Liver (tissue), 9 donors: Measurements from ENCODE around the gene ASIC2. TPM values are rescaled to one million over a fixed set of nuclear protein-coding genes. Genes with fewer than 3 reads are reported as not detected.

Experiments used
- DNase-seq: peaks from one replicate; pipeline ENCODE4 v3.0.0-alpha.2; 2017; ENCODE audit warnings: low spot score
- H3K27ac ChIP-seq, 2 donors: one replicate each; pipeline ENCODE4 v1.7.0; 2013; ENCODE audit warnings: inconsistent platforms in 2 of 2, low read length in 2 of 2, control low read depth in 1 of 2, low read depth in 1 of 2, mild to moderate bottlenecking in 1 of 2
- H3K27me3 ChIP-seq, 4 donors: one replicate each; pipeline versions ENCODE4 v1.6.1 to v1.7.0; 2013; ENCODE audit warnings: low read length in 3 of 4, inconsistent platforms in 1 of 4, mild to moderate bottlenecking in 1 of 4, moderate library complexity in 1 of 4; ENCODE audit not compliant: control insufficient read depth in 4 of 4, insufficient read depth in 4 of 4
- H3K36me3 ChIP-seq, 4 donors: one replicate each; pipeline versions ENCODE4 v1.6.1 to v1.7.0; 2013; ENCODE audit warnings: low read length in 3 of 4, mild to moderate bottlenecking in 3 of 4, low read depth in 1 of 4, moderate library complexity in 1 of 4; ENCODE audit not compliant: control insufficient read depth in 4 of 4, insufficient read depth in 3 of 4
- H3K4me1 ChIP-seq, 4 donors: one replicate each; pipeline versions ENCODE4 v1.6.1 to v1.7.0; 2013; ENCODE audit warnings: low read length in 3 of 4, mild to moderate bottlenecking in 3 of 4, moderate library complexity in 1 of 4; ENCODE audit not compliant: control insufficient read depth in 4 of 4, insufficient read depth in 4 of 4
- H3K4me3 ChIP-seq, 3 donors: one replicate each; pipeline versions ENCODE4 v1.6.1 to v1.7.0; 2013; ENCODE audit warnings: low read length in 3 of 3, control low read depth in 1 of 3, low read depth in 1 of 3, mild to moderate bottlenecking in 1 of 3
- H3K9ac ChIP-seq, 2 donors: one replicate each; pipeline ENCODE4 v1.7.0; 2013; ENCODE audit warnings: low read length in 2 of 2, mild to moderate bottlenecking in 2 of 2, moderate library complexity in 2 of 2, control low read depth in 1 of 2, low read depth in 1 of 2
- H3K9me3 ChIP-seq, 4 donors: one replicate each; pipeline versions ENCODE4 v1.6.1 to v1.7.0; 2013; ENCODE audit warnings: low read length in 3 of 4; ENCODE audit not compliant: control insufficient read depth in 4 of 4
- ATF3 ChIP-seq: IDR thresholded peaks from 2 replicates; pipeline ENCODE4 v1.6.1; 2016; ENCODE audit warnings: antibody characterized with exemption
- CTCF ChIP-seq: fragments of 150-350 bp; IDR thresholded peaks from 2 replicates; pipeline ENCODE4 v1.5.1; 2017; ENCODE audit warnings: improper control_type of control experiment, low read depth, low read length; ENCODE audit not compliant: missing input control
- EGR1 ChIP-seq, 2 donors: IDR thresholded peaks; 2 replicates each; pipeline ENCODE4 v1.6.1; 2016 to 2018; ENCODE audit warnings: antibody characterized with exemption in 2 of 2, low read depth in 2 of 2
- FOXA1 ChIP-seq: IDR thresholded peaks from 2 replicates; pipeline ENCODE4 v1.6.1; 2016; ENCODE audit warnings: antibody characterized with exemption
- FOXA2 ChIP-seq: IDR thresholded peaks from 2 replicates; pipeline ENCODE4 v1.6.1; 2016; ENCODE audit warnings: antibody characterized with exemption
- GABPA ChIP-seq, 2 donors: IDR thresholded peaks in 1 of 2; conservative IDR thresholded peaks in 1 of 2; 2 replicates each; pipeline ENCODE4 v1.6.1; 2016; ENCODE audit warnings: antibody characterized with exemption in 2 of 2, mild to moderate bottlenecking in 1 of 2, moderate library complexity in 1 of 2
- HNF4A ChIP-seq, 2 donors: conservative IDR thresholded peaks; 2 replicates each; pipeline ENCODE4 v1.6.1; 2016; ENCODE audit warnings: antibody characterized with exemption in 2 of 2, mild to moderate bottlenecking in 2 of 2
- HNF4G ChIP-seq: IDR thresholded peaks from 2 replicates; pipeline ENCODE4 v1.6.1; 2016; ENCODE audit warnings: antibody characterized with exemption
- JUND ChIP-seq, 2 donors: IDR thresholded peaks; 2 replicates each; pipeline ENCODE4 v1.6.1; 2016; ENCODE audit warnings: antibody characterized with exemption in 2 of 2
- NR2F2 ChIP-seq: IDR thresholded peaks from 2 replicates; pipeline ENCODE4 v1.6.1; 2016; ENCODE audit warnings: antibody characterized with exemption
- RAD21 ChIP-seq, 2 donors: IDR thresholded peaks; 2 replicates each; pipeline ENCODE4 v1.6.1; 2016; ENCODE audit warnings: antibody characterized with exemption in 2 of 2, mild to moderate bottlenecking in 2 of 2
- RXRA ChIP-seq, 2 donors: IDR thresholded peaks; 2 replicates each; pipeline ENCODE4 v1.6.1; 2017 to 2018; ENCODE audit warnings: antibody characterized with exemption in 2 of 2, mild to moderate bottlenecking in 1 of 2
- SP1 ChIP-seq: IDR thresholded peaks from 2 replicates; pipeline ENCODE4 v1.6.1; 2018; ENCODE audit warnings: antibody characterized with exemption, mild to moderate bottlenecking
- TAF1 ChIP-seq: conservative IDR thresholded peaks from 2 replicates; pipeline ENCODE4 v1.6.1; 2016; ENCODE audit warnings: antibody characterized with exemption, mild to moderate bottlenecking
- YY1 ChIP-seq: IDR thresholded peaks from 2 replicates; pipeline ENCODE4 v1.6.1; 2016; ENCODE audit warnings: antibody characterized with exemption, mild to moderate bottlenecking
- ZBTB33 ChIP-seq: IDR thresholded peaks from 2 replicates; pipeline ENCODE4 v1.6.1; 2016; ENCODE audit warnings: antibody characterized with exemption
- WGBS: extraction: QIAGEN DNeasy Blood & Tissue Kit; methylation state at CpG from one replicate; pipeline ENCODE4 v1.1.7; 2013; 5-methylcytosine and 5-hydroxymethylcytosine counted together
- polyA plus RNA-seq, 2 donors: library from polyadenylated mRNA; stranded (reverse) in 1 of 2; unstranded in 1 of 2; fragments of 200-250 nt in 1 of 2; fragments of >200 nt in 1 of 2; fragmentation: Nextera tagmentation in 1 of 2; extraction: Ambion mirVana in 1 of 2; gene quantifications; one replicate each; pipeline versions ENCODE4 v1.2.1 to v1.2.3, GENCODE V29; 2013 to 2015
- total RNA-seq, 2 donors: library from RNA; depleted of rRNA; stranded (reverse); fragments of >200 nt; gene quantifications; one replicate each; pipeline ENCODE4 v1.2.3, GENCODE V29; 2014
- TF ChIP-seq, protein P1 (sequence below): IDR thresholded peaks from 2 replicates; pipeline ENCODE4 v1.6.1; 2016; ENCODE audit warnings: antibody characterized with exemption, mild to moderate bottlenecking
- TF ChIP-seq, protein P2 (sequence below): IDR thresholded peaks from 2 replicates; pipeline ENCODE4 v1.6.1; 2016; ENCODE audit warnings: antibody characterized with exemption
- donor health status: healthy.
- donor health status: healthy.
- donor health status: healthy.
- donor health status: healthy.
- donor health status: healthy.

The ASIC2 gene
- total and polyA plus RNA-seq, 4 donors: under 0.01 TPM; not detected in 3

DNA sequence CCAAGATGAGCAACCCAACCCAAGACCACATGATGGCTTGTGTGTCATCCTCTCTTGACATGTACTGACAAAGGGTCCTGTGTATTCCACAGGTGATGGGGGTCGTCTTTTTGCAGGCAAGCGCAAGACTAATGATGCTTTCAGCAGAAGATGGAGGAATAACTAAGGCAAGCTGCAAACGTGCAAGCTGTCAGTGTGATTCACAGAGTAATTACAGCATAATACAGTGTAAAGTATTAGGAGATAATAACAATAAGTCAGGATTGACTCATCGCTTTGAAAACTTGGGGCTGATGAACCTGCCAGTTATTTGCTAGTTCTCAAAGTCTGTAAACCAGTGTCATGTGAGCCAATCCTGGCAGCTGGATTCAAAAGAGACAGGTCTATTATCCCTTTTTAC lies 41.6 kb upstream of the ASIC2 start:
- peaks cover 0 to 5% (median 1%) of the 10 kb centered on the region in 4 donors for H3K27me3 ChIP-seq
- 66% methylated on average over 4 of the region's 4 CpGs for WGBS

More for the DNA sequence above, 41.6 kb upstream of the ASIC2 start:
- no peak overlapping the region for H3K4me3 ChIP-seq
- no peak overlapping the region for H3K27ac ChIP-seq
- no peaks in the 10 kb centered on the region for H3K36me3 ChIP-seq
- TF ChIP-seq ZBTB33 (no peak), GABPA (IDR thresholded peaks at IDR 0.05 in 1 of 2, conservative IDR thresholded peaks at IDR 0.05 in 1 of 2) (no peak), NR2F2 (no peak), YY1 (no peak), RAD21 (IDR thresholded peaks at IDR 0.05) (no peak), ATF3 (no peak), HNF4A (conservative IDR thresholded peaks at IDR 0.05) (no peak), EGR1 (IDR thresholded peaks at IDR 0.05; ENCODE audit: low read depth in 2 of 2) (no peak), JUND (IDR thresholded peaks at IDR 0.05) (no peak), CTCF (no peak), RXRA (IDR thresholded peaks at IDR 0.05) (no peak), FOXA2 (no peak), SP1 (no peak), FOXA1 (no peak), TAF1 (no peak), HNF4G (no peak)
- TF ChIP-seq, protein P1, sequence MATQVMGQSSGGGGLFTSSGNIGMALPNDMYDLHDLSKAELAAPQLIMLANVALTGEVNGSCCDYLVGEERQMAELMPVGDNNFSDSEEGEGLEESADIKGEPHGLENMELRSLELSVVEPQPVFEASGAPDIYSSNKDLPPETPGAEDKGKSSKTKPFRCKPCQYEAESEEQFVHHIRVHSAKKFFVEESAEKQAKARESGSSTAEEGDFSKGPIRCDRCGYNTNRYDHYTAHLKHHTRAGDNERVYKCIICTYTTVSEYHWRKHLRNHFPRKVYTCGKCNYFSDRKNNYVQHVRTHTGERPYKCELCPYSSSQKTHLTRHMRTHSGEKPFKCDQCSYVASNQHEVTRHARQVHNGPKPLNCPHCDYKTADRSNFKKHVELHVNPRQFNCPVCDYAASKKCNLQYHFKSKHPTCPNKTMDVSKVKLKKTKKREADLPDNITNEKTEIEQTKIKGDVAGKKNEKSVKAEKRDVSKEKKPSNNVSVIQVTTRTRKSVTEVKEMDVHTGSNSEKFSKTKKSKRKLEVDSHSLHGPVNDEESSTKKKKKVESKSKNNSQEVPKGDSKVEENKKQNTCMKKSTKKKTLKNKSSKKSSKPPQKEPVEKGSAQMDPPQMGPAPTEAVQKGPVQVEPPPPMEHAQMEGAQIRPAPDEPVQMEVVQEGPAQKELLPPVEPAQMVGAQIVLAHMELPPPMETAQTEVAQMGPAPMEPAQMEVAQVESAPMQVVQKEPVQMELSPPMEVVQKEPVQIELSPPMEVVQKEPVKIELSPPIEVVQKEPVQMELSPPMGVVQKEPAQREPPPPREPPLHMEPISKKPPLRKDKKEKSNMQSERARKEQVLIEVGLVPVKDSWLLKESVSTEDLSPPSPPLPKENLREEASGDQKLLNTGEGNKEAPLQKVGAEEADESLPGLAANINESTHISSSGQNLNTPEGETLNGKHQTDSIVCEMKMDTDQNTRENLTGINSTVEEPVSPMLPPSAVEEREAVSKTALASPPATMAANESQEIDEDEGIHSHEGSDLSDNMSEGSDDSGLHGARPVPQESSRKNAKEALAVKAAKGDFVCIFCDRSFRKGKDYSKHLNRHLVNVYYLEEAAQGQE: no peak
- TF ChIP-seq, protein P2, sequence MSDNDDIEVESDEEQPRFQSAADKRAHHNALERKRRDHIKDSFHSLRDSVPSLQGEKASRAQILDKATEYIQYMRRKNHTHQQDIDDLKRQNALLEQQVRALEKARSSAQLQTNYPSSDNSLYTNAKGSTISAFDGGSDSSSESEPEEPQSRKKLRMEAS: no peak
- H3K9me3 ChIP-seq: peaks cover 0 to 2% (median 0%) of the 10 kb centered on the region in 4 donors
- no peak for DNase-seq
- H3K4me1 ChIP-seq: no peaks in the 10 kb centered on the region
- H3K9ac ChIP-seq: no peak overlapping the region
